ENCODE results near the gene SNRNP48.

Gene SNRNP48

GRCh38 chr6:7589949-7590917 lies at the start of gene SNRNP48:
Gene SNRNP48, plus strand, starts transcription at chr6:7590198. Its CDS starts 60 bp downstream, at chr6:7590258.
- H3K36me3 ChIP-seq (ENCODE audit: control insufficient read depth in 1 of 2, insufficient read depth in 2 of 2, low read length in 2 of 2) = peaks cover 4 to 10% of the 10 kb centered on the region in 2 donors
- H3K27ac ChIP-seq (ENCODE audit: low read length) = peak within 1 kb of the TSS; percentile 53
- H3K4me1 ChIP-seq (ENCODE audit: control insufficient read depth in 1 of 2, insufficient read depth in 2 of 2, low read length in 2 of 2) = peaks cover 0 to 35% of the 10 kb centered on the region in 2 donors
- no peaks in the 10 kb centered on the region for H3K27me3 ChIP-seq (ENCODE audit: low read depth, low read length)
- peak within 1 kb of the TSS; percentile 68 to 91 for H3K4me3 ChIP-seq (ENCODE audit: low read depth in 1 of 2, low read length in 2 of 2)
- no peaks in the 10 kb centered on the region for H3K9me3 ChIP-seq (ENCODE audit: control insufficient read depth in 1 of 2, low read length in 2 of 2)

GRCh38 chr6:7540595-7540994 lies 49.4 kb upstream of the SNRNP48 start:
- H3K36me3 ChIP-seq (ENCODE audit: control insufficient read depth in 1 of 2, insufficient read depth in 2 of 2, low read length in 2 of 2) = peaks cover 0 to 6% of the 10 kb centered on the region in 2 donors
- H3K4me3 ChIP-seq (ENCODE audit: low read depth in 1 of 2, low read length in 2 of 2) = peak overlapping the region; percentile 53 to 76
- no peaks in the 10 kb centered on the region for H3K9me3 ChIP-seq (ENCODE audit: control insufficient read depth in 1 of 2, low read length in 2 of 2)
- peaks cover 28% of the 10 kb centered on the region for H3K27me3 ChIP-seq (ENCODE audit: low read depth, low read length)
- H3K4me1 ChIP-seq (ENCODE audit: control insufficient read depth in 1 of 2, insufficient read depth in 2 of 2, low read length in 2 of 2) = peaks cover 3 to 23% of the 10 kb centered on the region in 2 donors
- no peak overlapping the region for H3K27ac ChIP-seq (ENCODE audit: low read length)

- peaks cover 4 to 23% of the 10 kb centered on the region in 2 donors for H3K4me1 ChIP-seq (ENCODE audit: control insufficient read depth in 1 of 2, insufficient read depth in 2 of 2, low read length in 2 of 2)
- peak within 1 kb of the TSS; percentile 63 for H3K27ac ChIP-seq (ENCODE audit: low read length)
- H3K4me3 ChIP-seq (ENCODE audit: low read depth in 1 of 2, low read length in 2 of 2) = peak within 1 kb of the TSS; percentile 56 to 76
- H3K36me3 ChIP-seq (ENCODE audit: control insufficient read depth in 1 of 2, insufficient read depth in 2 of 2, low read length in 2 of 2) = peaks cover 0 to 6% of the 10 kb centered on the region in 2 donors
- peaks cover 28% of the 10 kb centered on the region for H3K27me3 ChIP-seq (ENCODE audit: low read depth, low read length)
- H3K9me3 ChIP-seq (ENCODE audit: control insufficient read depth in 1 of 2, low read length in 2 of 2) = no peaks in the 10 kb centered on the region
These were observed 48.6 kb upstream of the SNRNP48 start, which contains the start of gene DSP for GRCh38 chr6:7541175-7542064. Gene DSP, plus strand, starts transcription at chr6:7541671. Its CDS starts 245 bp downstream, at chr6:7541916.

- Histone ChIP-seq H3K9me3 (ENCODE audit: control insufficient read depth in 1 of 2, low read length in 2 of 2) (no peaks in the 10 kb centered on the region), H3K4me3 (ENCODE audit: low read depth in 1 of 2, low read length in 2 of 2) (peak overlapping the region; percentile 56 to 76), H3K4me1 (ENCODE audit: control insufficient read depth in 1 of 2, insufficient read depth in 2 of 2, low read length in 2 of 2) (peaks cover 6 to 23% of the 10 kb centered on the region in 2 donors), H3K27ac (ENCODE audit: low read length) (peak overlapping the region; percentile 63), H3K27me3 (ENCODE audit: low read depth, low read length) (peaks cover 28% of the 10 kb centered on the region), H3K36me3 (ENCODE audit: control insufficient read depth in 1 of 2, insufficient read depth in 2 of 2, low read length in 2 of 2) (peaks cover 0 to 6% of the 10 kb centered on the region in 2 donors)
These were observed 47.7 kb upstream of the SNRNP48 start for GRCh38 chr6:7542065-7542873.

- Histone ChIP-seq H3K36me3 (ENCODE audit: control insufficient read depth in 1 of 2, insufficient read depth in 2 of 2, low read length in 2 of 2) (peaks cover 0 to 6% of the 10 kb centered on the region in 2 donors), H3K4me3 (ENCODE audit: low read depth in 1 of 2, low read length in 2 of 2) (peak overlapping the region; percentile 56 to 76), H3K27me3 (ENCODE audit: low read depth, low read length) (peaks cover 28% of the 10 kb centered on the region), H3K9me3 (ENCODE audit: control insufficient read depth in 1 of 2, low read length in 2 of 2) (no peaks in the 10 kb centered on the region), H3K27ac (ENCODE audit: low read length) (peak overlapping the region; percentile 74), H3K4me1 (ENCODE audit: control insufficient read depth in 1 of 2, insufficient read depth in 2 of 2, low read length in 2 of 2) (peaks cover 6 to 23% of the 10 kb centered on the region in 2 donors)
These were observed 46.9 kb upstream of the SNRNP48 start for GRCh38 chr6:7542874-7543624.

- Histone ChIP-seq H3K9me3 (ENCODE audit: control insufficient read depth in 1 of 2, low read length in 2 of 2) (no peaks in the 10 kb centered on the region), H3K27me3 (ENCODE audit: low read depth, low read length) (peaks cover 28% of the 10 kb centered on the region), H3K27ac (ENCODE audit: low read length) (peak overlapping the region; percentile 74), H3K4me3 (ENCODE audit: low read depth in 1 of 2, low read length in 2 of 2) (peak overlapping the region in 1 of 2 donors; percentile 53), H3K36me3 (ENCODE audit: control insufficient read depth in 1 of 2, insufficient read depth in 2 of 2, low read length in 2 of 2) (peaks cover 0 to 6% of the 10 kb centered on the region in 2 donors), H3K4me1 (ENCODE audit: control insufficient read depth in 1 of 2, insufficient read depth in 2 of 2, low read length in 2 of 2) (peaks cover 6 to 23% of the 10 kb centered on the region in 2 donors)
These were observed 46.1 kb upstream of the SNRNP48 start for GRCh38 chr6:7543789-7544424.

- no peaks in the 10 kb centered on the region for H3K9me3 ChIP-seq (ENCODE audit: control insufficient read depth in 1 of 2, low read length in 2 of 2)
- H3K4me1 ChIP-seq (ENCODE audit: control insufficient read depth in 1 of 2, insufficient read depth in 2 of 2, low read length in 2 of 2) = peaks cover 6 to 23% of the 10 kb centered on the region in 2 donors
- H3K36me3 ChIP-seq (ENCODE audit: control insufficient read depth in 1 of 2, insufficient read depth in 2 of 2, low read length in 2 of 2) = peaks cover 0 to 6% of the 10 kb centered on the region in 2 donors
- peak overlapping the region in 1 of 2 donors; percentile 53 for H3K4me3 ChIP-seq (ENCODE audit: low read depth in 1 of 2, low read length in 2 of 2)
- peak overlapping the region; percentile 74 for H3K27ac ChIP-seq (ENCODE audit: low read length)
- peaks cover 28% of the 10 kb centered on the region for H3K27me3 ChIP-seq (ENCODE audit: low read depth, low read length)
These were observed 45.4 kb upstream of the SNRNP48 start for GRCh38 chr6:7544597-7544996.

GRCh38 chr6:7545316-7546019 lies 44.5 kb upstream of the SNRNP48 start:
- peaks cover 6 to 23% of the 10 kb centered on the region in 2 donors for H3K4me1 ChIP-seq (ENCODE audit: control insufficient read depth in 1 of 2, insufficient read depth in 2 of 2, low read length in 2 of 2)
- H3K4me3 ChIP-seq (ENCODE audit: low read depth in 1 of 2, low read length in 2 of 2) = peak overlapping the region in 1 of 2 donors; percentile 24
- H3K27ac ChIP-seq (ENCODE audit: low read length) = peak overlapping the region; percentile 74
- H3K36me3 ChIP-seq (ENCODE audit: control insufficient read depth in 1 of 2, insufficient read depth in 2 of 2, low read length in 2 of 2) = peaks cover 0 to 6% of the 10 kb centered on the region in 2 donors
- H3K27me3 ChIP-seq (ENCODE audit: low read depth, low read length) = peaks cover 23% of the 10 kb centered on the region
- no peaks in the 10 kb centered on the region for H3K9me3 ChIP-seq (ENCODE audit: control insufficient read depth in 1 of 2, low read length in 2 of 2)

- H3K4me3 ChIP-seq (ENCODE audit: low read depth in 1 of 2, low read length in 2 of 2) = peak overlapping the region in 1 of 2 donors; percentile 24
These were observed 44.0 kb upstream of the SNRNP48 start for GRCh38 chr6:7546020-7546369.

More at GRCh38 chr6:7546020-7546369, 44.0 kb upstream of the SNRNP48 start:
- Histone ChIP-seq H3K36me3 (ENCODE audit: control insufficient read depth in 1 of 2, insufficient read depth in 2 of 2, low read length in 2 of 2) (peaks cover 0 to 6% of the 10 kb centered on the region in 2 donors), H3K9me3 (ENCODE audit: control insufficient read depth in 1 of 2, low read length in 2 of 2) (no peaks in the 10 kb centered on the region), H3K27me3 (ENCODE audit: low read depth, low read length) (peaks cover 18% of the 10 kb centered on the region), H3K4me1 (ENCODE audit: control insufficient read depth in 1 of 2, insufficient read depth in 2 of 2, low read length in 2 of 2) (peaks cover 4 to 21% of the 10 kb centered on the region in 2 donors), H3K27ac (ENCODE audit: low read length) (peak overlapping the region; percentile 74)

Measured in muscle layer of duodenum (tissue), 2 donors.